Cerebellar nuclear complex (tissue), 1 donor: ENCODE results near the gene WWC2.
"Not testable (repeated sequence)": the region's sequence is repeated elsewhere in the genome, so short reads cannot be mapped to it uniquely, and the experiment has no call there.

Experiments
- DNase-seq, 2 experiments: peaks; one replicate each; lab custom pipeline; 2025; lab: John Stamatoyannopoulos, UW

Gene WWC2

DNA sequence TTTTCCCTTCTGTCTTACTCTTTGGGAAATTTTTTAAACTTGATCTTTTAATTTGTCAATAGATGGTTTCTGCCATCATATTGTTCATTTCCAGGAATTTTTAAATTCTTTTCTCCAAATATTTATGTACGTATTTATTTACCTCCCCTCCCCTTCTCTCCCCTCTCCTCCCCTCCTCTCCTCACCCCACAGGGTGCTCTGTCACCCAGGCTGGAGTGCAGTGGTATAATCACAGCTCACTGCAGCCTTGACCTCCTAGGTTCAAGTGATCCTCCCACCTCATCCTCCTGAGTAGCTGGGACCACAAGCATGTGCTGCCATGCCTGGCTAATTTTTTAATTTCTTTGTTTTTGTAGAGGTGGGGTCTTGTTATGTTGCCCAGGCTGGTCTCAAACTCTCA lies 73.8 kb downstream of the WWC2 start:
- no peak for DNase-seq

DNA sequence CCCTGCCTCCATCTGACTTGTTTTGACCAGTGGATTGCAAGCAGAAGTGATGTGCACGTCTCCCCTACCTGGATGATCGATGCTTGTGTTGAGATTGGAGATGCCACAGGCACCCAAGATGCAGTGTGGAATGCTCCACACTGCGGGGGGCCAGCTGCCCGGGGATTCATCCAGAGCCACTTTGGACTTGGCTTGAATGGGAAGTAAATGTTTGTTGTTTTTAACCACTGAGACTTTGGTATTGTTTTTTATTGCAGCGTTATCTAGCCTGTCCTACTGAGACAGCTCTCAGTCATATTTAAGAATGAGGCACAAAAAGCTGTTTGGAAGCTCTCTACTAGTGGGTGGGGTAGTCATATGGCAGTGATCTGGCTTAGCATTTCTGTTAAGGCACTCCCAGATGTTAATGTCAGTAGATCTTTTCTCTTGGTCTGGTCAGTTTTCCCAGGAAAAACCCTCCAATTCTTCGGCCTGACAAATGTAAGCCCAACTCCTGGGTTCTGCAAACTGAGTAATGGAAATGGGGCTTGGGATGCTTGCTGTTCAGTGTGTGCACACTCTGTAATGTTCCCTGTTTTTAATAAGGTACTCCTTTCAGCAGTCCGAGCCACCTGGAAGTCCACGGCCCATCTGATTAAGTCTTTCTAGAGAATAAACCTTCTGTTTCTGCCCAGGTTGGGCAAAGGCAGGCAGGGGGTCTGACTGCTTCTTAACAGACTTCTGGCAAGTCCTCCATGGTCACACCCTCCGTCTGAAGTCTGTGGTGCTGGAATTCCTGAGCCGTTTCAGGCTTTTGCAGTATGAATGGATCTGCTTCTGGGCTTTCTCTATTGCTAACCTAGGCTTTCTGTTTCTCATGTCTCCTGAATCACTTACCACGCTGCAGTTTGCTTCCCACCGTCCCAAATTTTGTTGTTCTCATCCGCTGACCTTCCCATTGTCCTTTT lies 74.8 kb downstream of the WWC2 start:
- no peak for DNase-seq

DNA sequence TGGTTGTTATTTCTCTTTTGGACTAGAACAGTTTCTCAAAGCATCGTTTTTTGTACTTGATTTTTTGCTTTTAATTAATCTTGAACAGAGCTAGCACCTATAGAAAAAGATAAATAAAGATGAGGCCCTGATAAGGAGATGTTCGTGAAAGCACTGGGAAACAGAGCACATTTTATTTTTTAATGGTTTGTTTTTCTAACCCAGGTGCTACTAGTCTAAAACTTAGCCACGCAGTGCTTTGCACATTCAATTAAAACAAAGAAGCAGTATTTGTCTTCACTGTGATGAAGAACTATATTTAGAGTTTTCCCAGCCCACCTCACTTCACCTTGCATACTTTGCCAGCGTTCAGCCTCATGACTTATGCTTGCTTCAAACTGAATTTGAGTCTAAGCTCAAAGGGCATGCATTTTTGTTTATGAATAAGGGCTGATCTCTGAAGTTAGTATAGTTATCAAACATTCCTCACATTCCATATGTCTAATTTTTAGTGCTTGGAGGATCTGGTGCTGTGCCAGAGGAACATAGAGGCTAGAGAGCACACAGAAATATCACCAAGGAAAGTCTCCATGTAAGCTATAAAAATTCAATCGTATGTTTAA lies 76.7 kb downstream of the WWC2 start:
- no peak for DNase-seq

DNA sequence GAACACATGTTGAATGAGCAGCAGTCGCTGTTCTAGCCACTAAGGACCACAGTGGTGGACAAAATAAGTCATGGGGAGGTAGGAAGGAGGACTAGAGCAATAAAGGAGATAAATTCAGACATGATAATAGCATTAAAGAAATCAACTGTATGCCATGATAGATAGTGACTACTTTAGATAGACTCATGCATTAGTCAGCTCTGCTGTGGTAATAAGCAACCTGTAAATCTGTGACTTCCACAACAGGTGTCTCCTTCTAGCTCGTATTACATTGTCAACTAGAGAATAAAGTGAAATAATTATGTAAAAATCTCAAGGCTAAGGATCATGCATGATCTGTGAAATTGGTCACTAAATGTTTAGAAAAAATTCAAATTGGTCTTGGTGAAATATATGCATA lies 77.9 kb downstream of the WWC2 start:
- DNase-seq: no peak

DNA sequence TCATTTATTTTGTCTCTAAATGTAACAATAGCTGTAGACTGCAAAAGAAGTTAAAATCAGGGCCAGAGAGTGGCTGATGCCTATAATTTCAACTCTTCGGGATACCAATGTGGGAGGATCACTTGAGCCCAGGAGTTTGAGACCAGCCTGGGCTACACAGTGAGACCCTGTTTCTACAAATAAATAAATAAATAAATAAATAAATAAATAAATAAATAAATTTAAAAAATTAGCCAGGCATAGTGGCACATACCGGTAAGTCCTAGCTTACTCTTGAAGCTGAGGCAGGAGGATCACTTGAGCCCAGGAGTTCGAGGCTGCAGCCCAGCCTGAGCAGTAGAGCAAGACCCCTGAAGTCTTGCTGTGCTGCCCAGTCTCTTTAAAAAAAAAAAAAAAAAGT lies 79.1 kb downstream of the WWC2 start:
- DNase-seq: no peak

DNA sequence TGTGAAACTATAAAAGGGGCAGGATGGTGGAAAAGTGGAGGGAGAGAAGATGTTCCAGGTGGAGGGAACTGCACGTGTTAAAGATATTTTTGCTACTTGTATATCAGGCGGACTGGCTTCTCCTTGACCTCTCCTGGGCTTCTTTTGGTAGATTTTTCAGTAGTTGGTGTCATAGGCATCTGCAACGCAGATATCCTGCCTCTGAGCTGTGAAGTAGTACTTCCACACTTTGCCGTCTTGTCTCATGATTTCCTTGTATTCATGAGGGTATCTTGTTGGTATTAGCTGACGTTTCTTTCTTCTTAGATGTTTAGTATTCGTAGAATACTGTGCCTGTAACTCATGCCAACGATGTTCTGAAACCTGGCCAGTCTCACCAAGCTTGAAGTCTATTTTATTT lies 81.0 kb downstream of the WWC2 start:
- no peak for DNase-seq

DNA sequence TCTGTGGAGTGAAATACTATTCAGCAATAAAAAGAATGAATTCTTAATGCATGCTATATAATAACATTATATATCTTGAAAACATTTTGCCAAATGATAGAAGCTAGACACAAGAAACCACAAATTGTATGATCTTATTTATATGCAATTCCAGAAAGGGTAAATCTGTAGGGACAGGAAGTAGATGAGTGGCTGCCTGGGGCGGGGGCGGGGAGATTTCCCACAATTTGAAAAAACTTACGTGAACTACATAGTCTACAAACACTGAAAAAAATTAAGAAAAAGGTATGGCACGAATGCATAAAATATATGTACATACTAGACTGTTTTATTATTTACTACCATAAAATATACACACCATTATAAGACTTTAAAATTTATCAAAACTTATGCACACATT lies 81.6 kb downstream of the WWC2 start:
- DNase-seq: no peak

DNA sequence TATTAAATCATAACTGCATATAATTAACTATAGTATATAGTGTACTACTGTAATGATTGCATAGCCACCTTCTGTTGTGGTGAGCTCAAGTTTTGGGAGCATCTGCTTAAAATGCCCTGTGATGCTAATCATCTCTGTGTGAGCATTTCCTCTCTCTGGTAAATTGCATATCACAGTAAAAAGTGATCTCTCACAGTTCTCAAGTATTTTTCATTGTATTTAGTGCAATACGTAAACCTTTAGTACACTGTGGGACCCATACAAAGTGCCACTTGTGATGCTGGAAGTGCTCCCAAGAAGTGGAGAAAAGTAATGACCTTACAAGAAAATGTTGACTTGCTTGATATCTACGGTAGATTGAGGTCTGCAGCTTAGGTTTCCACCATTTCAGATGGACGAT lies 82.0 kb downstream of the WWC2 start:
- DNase-seq: no peak

DNA sequence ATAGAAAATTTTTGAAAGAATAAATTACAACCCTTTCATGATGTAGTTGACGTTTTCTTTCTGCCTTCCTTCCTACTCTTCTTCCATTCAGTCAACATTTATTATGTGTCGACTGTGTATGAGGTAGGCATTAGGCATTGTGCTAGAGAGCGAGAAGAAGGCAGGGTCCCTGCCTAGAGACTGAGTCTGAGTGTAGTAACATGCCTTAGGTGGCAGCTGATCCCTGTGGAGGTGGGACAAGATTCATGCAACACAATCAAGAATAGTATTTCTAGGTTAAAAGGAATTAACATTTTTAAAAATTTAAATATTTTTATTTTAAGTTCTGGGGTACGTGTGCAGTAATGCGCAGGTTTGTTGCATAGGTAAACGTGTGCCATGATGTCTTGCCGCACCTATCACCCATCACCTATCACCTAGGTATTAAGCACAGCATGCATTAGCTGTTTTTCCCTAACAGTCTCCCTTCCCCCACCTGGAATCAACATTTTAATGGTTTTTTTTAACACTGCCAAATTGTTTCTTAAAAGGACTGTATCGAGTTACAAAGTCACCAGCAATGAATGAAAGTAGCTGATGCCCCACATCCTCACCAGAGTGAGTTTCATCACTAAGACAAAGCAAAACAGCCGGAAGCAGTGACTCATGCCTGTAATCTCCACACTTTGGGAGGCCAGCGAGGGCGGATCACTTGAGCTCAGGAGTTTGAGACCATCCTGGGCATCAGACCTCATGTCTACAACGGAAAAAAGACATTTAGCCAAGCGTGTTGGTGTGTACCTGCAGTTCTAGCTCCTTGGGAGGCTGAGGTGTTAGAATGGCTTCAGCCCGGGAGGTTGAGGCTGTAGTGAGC lies 84.0 kb downstream of the WWC2 start:
- DNase-seq: no peak

DNA sequence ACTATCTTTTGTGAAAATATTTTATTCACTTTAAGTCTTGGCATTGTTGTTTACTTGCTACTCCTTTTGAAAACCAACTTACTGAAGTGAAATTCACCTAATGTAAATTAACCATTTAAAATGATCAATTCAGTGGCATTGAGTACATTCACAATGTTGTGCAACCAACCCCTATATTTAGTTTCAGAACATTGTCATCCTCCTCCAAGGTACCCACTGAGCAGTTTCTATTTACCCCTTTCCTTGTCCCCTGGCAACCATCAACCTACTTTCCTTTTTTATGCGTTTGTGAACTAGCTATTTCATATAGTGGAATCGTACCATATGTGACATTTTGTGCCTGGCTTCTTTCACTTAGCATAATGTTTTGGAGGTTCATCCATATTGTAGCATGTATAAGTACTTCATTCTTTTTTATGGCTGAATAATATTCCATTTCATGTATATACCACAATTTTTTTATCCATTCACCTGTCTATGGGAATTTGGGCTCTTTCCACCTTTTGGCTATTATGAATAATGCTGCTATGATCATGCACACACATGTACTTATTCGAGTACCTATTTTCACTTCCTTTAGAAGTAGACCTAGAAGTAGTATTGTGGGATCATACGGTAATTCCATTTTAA lies 85.0 kb downstream of the WWC2 start:
- no peak for DNase-seq

DNA sequence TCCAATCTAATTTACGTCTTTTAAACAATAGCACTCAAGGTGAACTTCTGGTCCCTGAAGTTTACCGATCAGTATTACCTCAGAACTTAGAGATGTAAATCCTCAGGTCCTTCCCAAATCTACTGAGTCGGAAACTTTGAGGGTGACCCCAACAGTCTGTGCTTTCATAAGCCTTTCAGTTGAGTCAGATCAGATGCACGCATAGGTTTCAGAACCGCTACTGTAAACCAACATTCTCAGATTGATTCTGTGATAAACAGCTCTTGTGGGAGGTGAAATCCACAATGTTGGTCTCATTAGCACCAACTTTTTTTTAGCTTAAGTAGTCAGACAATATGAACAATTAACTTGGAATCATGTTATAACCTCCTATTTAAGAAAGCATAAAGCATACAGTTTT lies 86.0 kb downstream of the WWC2 start:
- DNase-seq: no peak

DNA sequence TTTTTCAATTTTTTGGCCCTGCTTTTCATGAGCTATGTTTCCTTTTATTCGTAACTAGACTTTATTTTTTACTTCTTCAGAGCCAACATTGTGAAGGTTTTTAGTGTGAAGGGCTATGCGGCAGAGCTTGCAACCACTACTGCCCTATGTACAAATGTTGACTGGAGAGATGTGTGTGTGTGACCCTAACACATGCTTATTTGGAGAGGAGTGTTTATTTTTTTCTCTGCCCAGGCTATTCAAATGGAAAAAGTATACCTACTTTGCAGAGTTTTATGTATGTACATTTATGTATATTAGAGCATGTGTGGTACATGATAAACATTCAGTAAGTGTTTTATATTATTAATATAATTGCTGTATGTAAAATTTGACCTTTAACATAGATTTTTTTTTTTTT lies 86.5 kb downstream of the WWC2 start:
- no peak for DNase-seq

DNA sequence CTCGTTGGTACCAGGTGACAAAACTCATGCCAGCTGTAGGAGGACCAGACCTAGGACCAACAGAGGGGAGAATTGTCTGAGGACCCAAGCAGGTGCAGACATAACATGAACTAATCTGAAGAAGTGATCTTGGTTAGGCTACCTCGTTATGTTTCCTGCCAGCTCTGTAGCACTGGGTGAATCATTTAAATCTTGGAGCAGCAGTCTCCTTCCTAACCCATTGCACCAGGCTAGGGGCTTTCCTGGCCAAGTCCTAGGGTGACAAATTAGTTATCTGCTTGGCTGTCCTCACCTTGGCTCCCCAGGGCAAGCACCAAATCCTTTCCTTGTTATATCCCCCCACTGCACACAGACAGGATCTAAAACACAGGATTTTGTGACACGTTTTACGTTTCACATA lies 87.8 kb downstream of the WWC2 start:
- no peak for DNase-seq

DNA sequence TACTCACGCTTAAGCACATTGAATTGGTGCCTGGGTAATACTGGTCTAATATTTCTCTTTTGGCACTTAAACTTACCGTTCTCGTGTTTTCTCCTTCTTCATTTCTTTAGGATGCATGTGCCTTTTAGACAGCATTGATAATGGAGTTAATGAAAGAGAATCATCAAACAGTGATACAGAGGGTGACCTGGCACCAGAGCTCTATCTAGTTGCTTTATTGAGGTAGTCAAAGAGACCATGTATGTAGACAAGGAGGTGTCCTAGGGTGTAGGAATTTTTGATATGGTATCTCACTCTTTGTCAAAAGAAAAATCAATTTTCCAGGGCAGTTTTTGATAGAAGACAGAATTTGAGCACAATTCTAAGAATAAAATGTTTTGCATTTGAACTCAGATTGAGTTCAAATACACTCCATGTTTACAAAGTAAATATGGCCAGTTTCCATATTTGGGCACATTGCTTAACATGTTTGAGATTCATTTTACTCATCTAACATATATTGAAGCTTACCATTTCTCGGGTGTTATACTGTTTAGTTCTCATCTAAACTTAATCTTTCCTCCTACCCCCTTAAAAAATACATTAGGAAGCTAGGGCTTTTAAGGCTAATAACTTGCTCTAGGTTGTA lies 92.0 kb downstream of the WWC2 start:
- no peak for DNase-seq

DNA sequence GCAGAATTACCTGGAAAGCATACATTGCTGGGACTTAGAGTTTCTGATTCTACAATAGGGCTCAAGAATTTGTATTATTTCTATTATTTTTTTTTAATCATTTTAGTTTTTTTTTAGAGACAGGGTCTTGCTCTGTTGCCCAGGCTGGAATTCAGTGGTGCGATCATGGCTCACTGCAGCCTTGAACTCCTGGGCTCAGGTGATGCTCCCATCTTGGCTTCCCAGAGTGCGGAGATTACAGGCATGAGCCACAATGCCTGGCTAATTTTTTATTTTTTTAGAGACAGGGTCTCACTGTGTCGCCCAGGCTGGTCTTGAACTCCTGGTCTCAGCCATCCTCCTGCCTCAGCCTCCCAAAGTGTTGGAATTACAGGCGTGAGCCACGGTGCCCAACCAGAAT lies 92.6 kb downstream of the WWC2 start:
- DNase-seq: no peak

DNA sequence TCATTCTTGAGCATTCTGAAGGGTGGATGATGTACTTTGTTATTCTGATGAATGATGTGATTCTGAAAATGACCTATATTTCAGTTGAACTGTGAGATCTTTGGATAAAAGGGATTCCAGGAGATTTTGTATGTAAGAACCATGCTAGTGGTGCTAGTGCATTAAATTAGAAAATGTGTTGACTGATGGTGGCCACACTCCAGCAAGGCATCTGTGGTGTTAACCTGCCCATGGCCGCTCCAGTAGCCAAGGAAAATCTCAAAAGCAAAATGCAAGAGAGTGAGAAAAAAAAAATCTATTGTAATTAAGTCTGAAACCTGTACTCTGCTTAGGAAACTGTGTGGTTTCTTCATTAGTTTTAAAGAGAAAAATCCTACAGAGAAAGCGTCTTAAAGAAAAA lies 93.5 kb downstream of the WWC2 start:
- no peak for DNase-seq

DNA sequence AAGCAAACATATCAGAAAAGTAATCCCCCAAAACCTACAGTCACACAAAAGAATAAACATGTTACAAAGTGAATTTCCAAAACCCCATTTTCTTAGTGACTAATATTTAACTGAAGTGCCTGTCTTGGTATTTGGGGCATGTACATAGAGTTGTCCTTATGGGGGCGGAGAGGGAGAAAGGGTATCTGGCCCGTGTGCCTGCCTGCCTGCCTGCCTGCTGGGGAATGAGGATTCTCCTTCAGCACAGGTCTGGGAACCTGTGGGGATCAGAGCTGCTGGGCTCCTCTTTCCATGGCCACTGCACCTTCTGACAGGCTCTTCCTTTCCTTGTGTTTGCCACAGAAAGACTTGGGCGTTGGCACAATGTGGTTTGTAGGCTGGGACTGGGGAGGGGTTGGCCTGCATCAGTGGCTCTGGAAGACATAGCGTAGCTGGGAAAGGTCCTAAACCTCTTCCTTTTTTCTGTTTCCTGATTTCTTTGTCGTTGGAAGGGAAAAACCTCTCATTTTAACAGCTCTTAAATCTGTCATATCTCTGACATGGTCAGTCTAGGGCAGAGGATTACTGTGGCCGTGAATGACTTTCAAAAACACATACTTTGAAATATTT lies 94.8 kb downstream of the WWC2 start:
- not testable (repeated sequence) for DNase-seq

DNA sequence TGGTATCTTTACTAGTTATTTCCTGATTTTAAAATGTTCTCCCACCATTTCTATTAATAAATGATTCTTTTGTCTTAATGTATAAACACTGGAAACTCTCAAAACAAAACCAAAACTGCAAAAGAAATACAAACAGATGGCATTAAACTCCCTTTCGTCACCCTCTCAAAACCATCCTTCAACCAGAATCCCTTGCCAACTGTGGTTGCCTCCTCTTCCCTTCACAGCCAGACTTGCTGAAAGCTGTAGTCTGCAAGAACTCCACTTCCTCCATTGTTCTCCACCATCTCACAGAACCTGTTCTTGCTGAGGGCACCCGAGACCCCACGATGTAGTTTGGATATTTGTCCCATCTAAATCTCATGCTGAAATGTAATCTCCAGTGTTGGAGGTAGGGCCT lies 96.5 kb downstream of the WWC2 start:
- no peak for DNase-seq

DNA sequence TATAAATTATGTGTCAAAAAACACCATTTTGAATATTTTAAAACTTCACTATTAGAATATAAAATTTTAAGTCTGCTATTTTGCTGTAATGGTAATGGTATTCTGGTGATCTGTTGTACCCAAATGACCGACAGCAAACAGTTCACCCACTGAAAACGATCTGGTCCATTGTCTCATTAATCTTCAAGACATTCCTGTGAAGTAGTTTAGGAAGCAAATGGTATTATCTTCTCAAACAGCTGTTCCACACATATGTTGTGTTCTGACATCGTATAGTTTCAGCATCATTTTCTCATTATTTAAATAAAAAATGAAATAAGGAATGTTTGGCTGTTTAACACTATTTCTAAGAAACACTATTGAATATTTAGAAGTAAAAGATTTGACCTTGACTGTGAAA lies 98.1 kb downstream of the WWC2 start:
- no peak for DNase-seq

DNA sequence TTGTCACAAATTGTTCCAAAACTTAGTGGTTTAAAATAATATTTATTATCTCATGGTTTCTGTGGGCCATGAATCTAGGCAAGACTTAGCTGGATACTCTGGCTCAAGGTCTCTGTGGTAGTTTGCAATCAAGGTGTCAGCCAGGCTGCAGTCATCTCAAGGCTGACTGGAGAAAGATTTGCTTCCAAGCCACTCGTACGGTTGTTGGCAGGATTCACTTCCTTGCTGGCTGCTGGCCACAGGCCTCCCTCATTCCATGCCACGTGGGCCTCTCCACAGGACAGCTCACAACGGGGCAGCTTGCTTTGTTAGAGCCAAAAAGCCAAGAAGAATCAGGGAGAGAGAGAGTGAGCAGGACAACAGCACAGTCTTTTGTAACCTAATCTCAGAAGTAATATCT lies 101.4 kb downstream of the WWC2 start:
- DNase-seq: peak in 1 of 2 experiments; percentile 11

DNA sequence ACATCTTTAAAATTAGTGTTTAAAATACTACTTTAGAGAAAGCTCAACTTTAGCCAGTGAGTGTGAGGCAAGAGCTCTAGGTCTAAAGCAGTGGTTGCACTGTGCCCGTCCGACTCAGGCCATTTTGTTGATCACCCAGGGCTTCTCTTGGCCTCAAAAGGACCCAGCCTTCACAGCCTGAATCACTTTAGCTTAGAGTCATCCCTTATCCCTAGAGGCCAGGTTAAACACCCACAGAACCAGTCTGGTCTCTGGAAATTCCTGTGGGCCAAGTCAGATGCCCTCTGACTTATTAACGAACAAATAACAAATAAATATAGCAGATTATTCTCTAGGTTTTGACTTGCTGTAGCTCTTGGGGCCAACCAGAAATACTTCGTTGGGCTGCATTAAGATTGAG lies 102.3 kb downstream of the WWC2 start:
- DNase-seq: no peak
